ENCODE results near the gene NR5A1.

DNA sequence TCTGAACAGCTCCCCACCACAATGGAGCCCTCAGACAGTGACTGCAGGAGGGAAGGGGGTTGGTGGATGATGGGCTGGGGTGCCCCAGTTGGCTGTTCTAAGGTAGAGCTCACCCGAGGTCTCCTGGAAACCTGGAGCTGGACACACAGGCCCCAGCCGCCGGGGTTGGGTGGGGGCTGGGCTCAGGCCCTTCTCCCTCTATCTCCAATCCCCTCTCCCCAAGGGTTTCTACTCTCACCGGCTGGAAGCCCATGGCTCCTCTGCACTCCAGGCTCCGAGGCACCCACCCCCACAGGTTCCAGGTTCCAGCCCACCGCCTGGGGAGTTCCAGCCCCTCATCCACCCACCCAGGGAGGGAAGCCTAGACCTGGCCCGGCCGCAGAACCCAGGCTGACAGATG lies 766 bp downstream of the NR5A1 start:
- TF ChIP-seq, protein P1, sequence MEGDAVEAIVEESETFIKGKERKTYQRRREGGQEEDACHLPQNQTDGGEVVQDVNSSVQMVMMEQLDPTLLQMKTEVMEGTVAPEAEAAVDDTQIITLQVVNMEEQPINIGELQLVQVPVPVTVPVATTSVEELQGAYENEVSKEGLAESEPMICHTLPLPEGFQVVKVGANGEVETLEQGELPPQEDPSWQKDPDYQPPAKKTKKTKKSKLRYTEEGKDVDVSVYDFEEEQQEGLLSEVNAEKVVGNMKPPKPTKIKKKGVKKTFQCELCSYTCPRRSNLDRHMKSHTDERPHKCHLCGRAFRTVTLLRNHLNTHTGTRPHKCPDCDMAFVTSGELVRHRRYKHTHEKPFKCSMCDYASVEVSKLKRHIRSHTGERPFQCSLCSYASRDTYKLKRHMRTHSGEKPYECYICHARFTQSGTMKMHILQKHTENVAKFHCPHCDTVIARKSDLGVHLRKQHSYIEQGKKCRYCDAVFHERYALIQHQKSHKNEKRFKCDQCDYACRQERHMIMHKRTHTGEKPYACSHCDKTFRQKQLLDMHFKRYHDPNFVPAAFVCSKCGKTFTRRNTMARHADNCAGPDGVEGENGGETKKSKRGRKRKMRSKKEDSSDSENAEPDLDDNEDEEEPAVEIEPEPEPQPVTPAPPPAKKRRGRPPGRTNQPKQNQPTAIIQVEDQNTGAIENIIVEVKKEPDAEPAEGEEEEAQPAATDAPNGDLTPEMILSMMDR (IDR thresholded peaks at IDR 0.05): no peak
- TF ChIP-seq POLR2A (IDR thresholded peaks at IDR 0.05) (no peak), POLR2AphosphoS5 (IDR thresholded peaks at IDR 0.05; ENCODE audit: insufficient read depth in 1 of 2, low read depth in 1 of 2) (no peak)

Data from vagina (tissue), 2 donors.